Limb (tissue), 2 donors: Measurements from ENCODE around the gene MBD3L2.
"Not testable (repeated sequence)": the region's sequence is repeated elsewhere in the genome, so short reads cannot be mapped to it uniquely, and the experiment has no call there.

Source experiments
- DNase-seq, 2 donors: peaks; one replicate each; pipeline ENCODE4 v3.0.0-alpha.2; 2016; ENCODE audit errors: extremely low spot score in 2 of 2

The MBD3L2 gene

GRCh38 chr19:7059977-7060376 is 10.9 kb downstream of the MBD3L2 start:
- not testable (repeated sequence) for DNase-seq

- DNase-seq = no peak
Observed at GRCh38 chr19:7063339-7063738, 14.2 kb downstream of the MBD3L2 start.

DNA sequence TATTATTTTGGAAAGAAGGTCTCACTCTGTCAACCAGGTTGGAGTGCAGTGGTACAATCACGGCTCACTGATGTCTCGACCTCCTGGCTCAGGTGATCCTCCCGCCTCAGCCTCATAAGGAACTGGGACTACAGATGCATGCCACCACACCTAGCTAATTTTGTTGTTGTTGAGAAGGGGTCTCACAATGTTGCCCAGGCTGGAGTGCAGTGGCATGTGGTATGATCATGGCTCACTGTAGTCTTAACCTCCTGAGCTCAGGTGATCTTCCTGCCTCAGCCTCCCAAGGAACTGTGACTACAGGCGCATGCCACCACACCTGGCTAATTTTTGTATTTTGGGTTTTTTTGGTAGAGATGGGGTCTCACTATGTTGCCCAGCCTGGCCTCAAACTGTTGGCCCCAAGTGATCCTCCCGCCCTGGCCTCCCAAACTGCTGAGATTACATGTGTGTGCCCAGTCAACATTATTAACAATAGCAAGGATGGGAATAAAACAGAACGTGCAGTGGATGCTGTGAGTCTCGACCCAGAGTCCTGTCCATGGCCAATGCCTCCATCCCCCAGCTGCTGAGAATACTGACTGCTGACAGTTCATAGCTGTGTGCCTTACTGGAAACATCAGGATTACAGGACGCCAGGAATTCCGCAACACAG is 14.8 kb downstream of the MBD3L2 start:
- no peak for DNase-seq

GRCh38 chr19:7067122-7067521 is 18.0 kb downstream of the MBD3L2 start:
- DNase-seq = not testable (repeated sequence)

DNA sequence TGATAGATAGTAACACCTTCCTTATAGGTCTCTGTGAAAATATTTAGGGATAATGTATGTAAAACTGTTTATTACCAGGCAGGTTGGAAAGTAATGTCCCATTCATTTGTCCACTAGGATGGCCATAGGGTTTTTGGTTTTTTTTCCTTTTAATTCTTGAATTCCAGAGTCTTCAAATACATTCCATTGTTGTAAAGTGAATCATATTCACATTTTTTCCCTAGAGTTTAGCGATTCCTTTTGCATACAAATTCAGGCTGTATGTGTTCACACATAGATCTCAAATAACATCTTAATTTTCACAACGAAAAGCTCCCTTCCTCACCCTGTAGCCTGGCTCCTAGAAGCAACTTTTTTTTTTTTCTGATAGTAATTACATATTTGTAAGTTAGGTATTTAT is 18.6 kb downstream of the MBD3L2 start:
- DNase-seq = no peak

- no peak for DNase-seq
Observed at GRCh38 chr19:7068599-7068998, 19.5 kb downstream of the MBD3L2 start.

DNA sequence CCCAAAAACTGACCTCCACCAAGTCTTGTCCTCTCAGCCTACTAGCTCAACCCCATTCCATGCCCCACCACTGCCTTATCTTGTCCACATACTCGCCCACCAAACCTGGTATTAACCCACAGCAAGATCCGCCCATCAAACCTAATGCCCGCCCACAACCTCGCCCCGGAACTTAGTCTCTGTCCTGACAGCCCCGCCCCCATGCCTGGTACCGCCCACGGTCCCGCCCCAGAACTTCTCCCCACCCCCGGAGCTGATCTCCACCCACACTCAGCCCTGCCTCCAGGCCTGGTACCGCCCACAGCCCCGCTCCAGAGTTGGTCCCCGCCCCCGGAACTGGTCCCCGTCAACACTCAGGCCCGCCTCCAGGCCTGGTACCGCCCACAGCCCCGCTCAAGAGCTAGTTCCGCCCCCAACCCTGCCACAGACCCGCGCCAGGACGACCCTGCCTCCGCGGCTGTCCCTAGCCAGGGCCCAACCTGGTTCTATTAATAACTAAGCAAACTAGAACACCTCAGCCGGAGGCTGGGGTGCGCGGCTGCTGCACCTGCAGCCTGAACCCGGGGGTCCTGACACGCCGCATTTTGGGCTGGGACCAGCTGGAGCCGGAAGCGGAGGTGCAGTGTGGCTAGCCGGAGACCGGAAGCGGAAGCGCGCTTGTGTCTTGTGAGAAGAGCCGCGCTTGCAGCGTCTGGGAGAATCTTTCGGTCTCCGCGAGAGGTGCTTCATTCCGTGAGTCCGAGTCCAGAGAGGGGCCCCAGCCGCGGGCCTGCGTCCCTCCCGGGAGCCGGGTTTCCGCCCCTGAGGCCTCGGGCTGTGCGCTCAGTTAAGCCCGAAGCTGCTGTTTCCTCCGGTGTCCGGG is 20.2 kb downstream of the MBD3L2 start, which contains the start of gene ZNF557:
ZNF557 (plus strand) TSS at position 662 of the 862 bp plus-strand sequence. CDS start 5,372 bp downstream, outside the sequence.
- peak; percentile 96 to 99 for DNase-seq

GRCh38 chr19:7069904-7070226 is 20.7 kb downstream of the MBD3L2 start:
- no peak for DNase-seq

DNA sequence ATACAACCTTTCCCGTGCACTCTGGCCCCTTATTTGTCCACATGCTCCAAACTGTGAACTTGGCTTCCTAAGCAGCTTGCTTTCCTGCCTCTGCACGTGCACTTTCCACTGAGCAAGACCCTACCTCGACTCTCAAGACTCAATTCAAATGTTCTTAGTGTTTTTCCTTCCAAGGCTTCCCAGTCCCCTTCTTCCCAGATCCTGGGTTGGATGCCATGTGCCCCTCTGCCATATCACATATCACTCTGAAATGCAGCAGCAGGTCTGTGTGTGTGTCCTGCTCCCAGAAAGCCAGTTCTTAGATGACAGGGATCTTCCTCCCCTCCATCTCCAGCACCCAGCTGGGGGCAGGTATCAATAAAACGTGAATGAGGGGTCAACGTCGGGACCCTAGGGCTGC is 23.4 kb downstream of the MBD3L2 start:
- DNase-seq = no peak

- no peak for DNase-seq
Observed at GRCh38 chr19:7074705-7075282, 25.7 kb downstream of the MBD3L2 start.

DNA sequence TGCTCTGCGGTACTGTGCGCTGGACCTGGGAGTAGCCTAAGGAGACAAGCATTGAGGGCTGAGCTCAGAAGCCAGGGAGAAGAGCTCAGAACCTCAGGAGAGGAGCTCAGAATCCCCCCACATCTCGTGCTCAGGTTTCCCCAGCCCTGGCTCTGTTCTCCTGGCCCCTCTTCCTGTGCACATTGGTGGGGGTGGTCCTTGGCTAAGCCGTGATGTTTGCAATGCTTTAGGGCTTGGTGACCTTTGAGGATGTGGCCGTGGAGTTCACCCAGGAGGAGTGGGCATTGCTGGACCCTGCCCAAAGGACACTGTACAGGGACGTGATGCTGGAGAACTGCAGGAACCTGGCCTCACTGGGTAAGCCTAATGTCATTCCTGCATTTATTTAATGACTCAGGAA is 27.0 kb downstream of the MBD3L2 start:
- DNase-seq = no peak

GRCh38 chr19:7078008-7078407 is 28.9 kb downstream of the MBD3L2 start:
- no peak for DNase-seq

- DNase-seq = no peak
Observed at GRCh38 chr19:7083076-7083956, 34.2 kb downstream of the MBD3L2 start.

DNA sequence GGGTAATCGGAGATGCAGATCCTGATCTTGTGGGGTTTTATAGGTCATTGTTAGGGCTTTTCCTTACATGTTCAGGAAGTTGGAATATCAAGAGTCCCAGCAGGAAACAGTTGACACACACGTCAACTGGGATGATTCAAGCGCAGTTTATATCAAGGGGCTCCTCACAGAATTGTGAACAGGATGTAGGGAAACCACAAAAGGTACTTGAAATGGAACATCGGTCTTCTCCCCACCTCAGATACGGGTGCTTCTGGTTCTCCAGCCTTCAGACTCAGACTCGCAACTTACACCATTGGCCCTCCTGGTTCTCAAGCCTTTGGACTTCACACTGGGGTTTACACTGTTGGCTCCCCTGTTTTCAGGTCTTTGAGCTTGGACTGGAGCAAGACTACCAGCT is 39.9 kb downstream of the MBD3L2 start:
- DNase-seq = no peak

DNA sequence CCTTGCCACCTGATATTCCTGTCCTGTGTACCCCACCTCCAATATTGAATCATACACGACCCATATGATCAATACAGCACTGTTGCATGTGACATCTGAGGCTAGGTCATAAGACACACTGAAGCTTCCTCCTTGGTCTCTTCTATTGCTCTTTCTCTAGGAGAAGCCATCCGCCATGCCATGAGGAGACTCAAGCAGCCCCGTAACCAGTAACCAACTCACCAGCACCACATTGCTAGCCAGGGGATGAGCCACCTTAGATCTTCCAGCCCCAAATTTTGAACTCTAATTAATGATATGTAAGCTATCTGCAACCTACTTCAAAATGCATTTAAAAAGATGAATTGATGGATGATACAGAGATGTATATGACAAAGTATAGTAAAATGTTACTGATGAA is 49.0 kb downstream of the MBD3L2 start:
- DNase-seq = no peak

- DNase-seq = peak; percentile 96 to 97
Observed at GRCh38 chr19:7098701-7099596, 49.8 kb downstream of the MBD3L2 start.

- DNase-seq = no peak
Observed at GRCh38 chr19:7099597-7099921, 50.4 kb downstream of the MBD3L2 start.
